HepG2 (cell line): Measurements from ENCODE around the gene TXN. TPM values are rescaled to one million over a fixed set of nuclear protein-coding genes. Genes with fewer than 3 reads are reported as not detected.
"Not testable (repeated sequence)": the region's sequence is repeated elsewhere in the genome, so short reads cannot be mapped to it uniquely, and the experiment has no call there.

Source experiments
- CEBPB ChIP-seq: IDR thresholded peaks from 2 replicates; pipeline ENCODE4 v1.6.1; 2011; ENCODE audit warnings: low read depth, low read length, improper control_type of control experiment, borderline replicate concordance
- FOSL2 ChIP-seq: sonication (generic); formaldehyde crosslinking; IDR thresholded peaks from 2 replicates; pipeline ENCODE4 v1.4.0; 2020; ENCODE audit warnings: missing genetic modification reagents
- FOXA1 ChIP-seq, 2 experiments: fragments of 450-650 bp in 1 of 2; sonication (generic) in 1 of 2; formaldehyde crosslinking in 1 of 2; IDR thresholded peaks; 2 replicates each; pipeline versions ENCODE4 v1.4.0 to v1.6.1; 2016 to 2020; ENCODE audit warnings: missing genetic modification reagents in 1 of 2
- FOXO1 ChIP-seq: sonication (generic); formaldehyde crosslinking; IDR thresholded peaks from 2 replicates; pipeline ENCODE4 v1.4.0; 2020; ENCODE audit warnings: missing genetic modification reagents
- FOXP1 ChIP-seq, 2 experiments: fragments of 450-650 bp in 1 of 2; IDR thresholded peaks; 2 replicates each; pipeline ENCODE4 v1.6.1; 2017 to 2018; ENCODE audit warnings: antibody characterized with exemption in 1 of 2
- KDM2A ChIP-seq: sonication (generic); formaldehyde crosslinking; IDR thresholded peaks from 2 replicates; pipeline ENCODE4 v1.4.0; 2020; ENCODE audit warnings: low read depth, missing genetic modification reagents, borderline replicate concordance
- MEF2D ChIP-seq: sonication (generic); formaldehyde crosslinking; IDR thresholded peaks from 2 replicates; pipeline ENCODE4 v1.5.1; 2020; ENCODE audit warnings: mild to moderate bottlenecking, missing genetic modification reagents
- NCOA2 ChIP-seq: sonication (generic); formaldehyde crosslinking; IDR thresholded peaks from 2 replicates; pipeline ENCODE4 v1.8.0; 2022; ENCODE audit warnings: inconsistent platforms
- NR2F6 ChIP-seq, 2 experiments: IDR thresholded peaks; 2 replicates each; pipeline ENCODE4 v1.6.1; 2016; ENCODE audit warnings: antibody characterized with exemption in 1 of 2, mild to moderate bottlenecking in 1 of 2
- RCOR2 ChIP-seq: IDR thresholded peaks from 2 replicates; pipeline ENCODE4 v1.6.1; 2016; ENCODE audit warnings: missing biosample characterization, missing genetic modification reagents
- SP5 ChIP-seq: IDR thresholded peaks from 2 replicates; pipeline ENCODE4 v1.6.1; 2016; ENCODE audit warnings: low read depth, borderline replicate concordance
- TCF7 ChIP-seq: sonication (generic); IDR thresholded peaks from 2 replicates; pipeline ENCODE4 v1.6.1; 2016; ENCODE audit warnings: antibody characterized with exemption, low read depth
- ZBTB34 ChIP-seq: sonication (generic); formaldehyde crosslinking; IDR thresholded peaks from 2 replicates; pipeline ENCODE4 v1.8.0; 2022; ENCODE audit warnings: mild to moderate bottlenecking, missing genetic modification reagents
- ZNF264 ChIP-seq: sonication (generic); formaldehyde crosslinking; IDR thresholded peaks from 2 replicates; pipeline ENCODE4 v1.4.0; 2020; ENCODE audit warnings: missing genetic modification reagents
- polyA plus RNA-seq, 8 experiments: library from polyadenylated mRNA; depleted of rRNA in 3 of 8; stranded (reverse) in 7 of 8; unstranded in 1 of 8; fragments of >200 nt; fragmentation: Illumina TruSeq in 4 of 8; extraction: Trizol in 4 of 8; gene quantifications; 2 replicates each; pipeline versions ENCODE4 v1.2.1 to v1.2.3, GENCODE V29; 2011 to 2016; ENCODE audit warnings: low read depth in 4 of 8, missing spikeins in 1 of 8, mixed read lengths in 1 of 8; ENCODE audit not compliant: insufficient read depth in 1 of 8
- total RNA-seq, 5 experiments: library from RNA; depleted of rRNA; stranded (reverse); fragments of >200 nt; fragmentation: Illumina TruSeq; extraction: Trizol; gene quantifications; 2 replicates each; pipeline ENCODE4 v1.2.3, GENCODE V29; 2016; ENCODE audit warnings: low read depth in 1 of 5
- TF ChIP-seq, protein P1 (sequence below): sonication (generic); formaldehyde crosslinking; IDR thresholded peaks from 2 replicates; pipeline ENCODE4 v1.8.0; 2022; ENCODE audit warnings: missing genetic modification reagents, mild to moderate bottlenecking, moderate library complexity, borderline replicate concordance
- TF ChIP-seq, protein P2 (sequence below): sonication (generic); formaldehyde crosslinking; IDR thresholded peaks from 2 replicates; pipeline ENCODE4 v1.4.0; 2020; ENCODE audit warnings: mild to moderate bottlenecking, missing genetic modification reagents
- TF ChIP-seq, protein P3 (sequence below): IDR thresholded peaks from 2 replicates; pipeline ENCODE4 v1.6.1; 2016
- TF ChIP-seq, protein P4 (sequence below): IDR thresholded peaks from 2 replicates; pipeline ENCODE4 v1.6.1; 2016; ENCODE audit warnings: low read depth, missing genetic modification reagents, missing compliant biosample characterization

TXN gene
- total and polyA plus RNA-seq, 2 of the 13 experiments (the other 11 are each of a cell fraction or from before 2014, with no cell fraction given), result 364 to 470 TPM

GRCh38 chr9:110196084-110196499 is 60.2 kb downstream of the TXN start (continued):
- TF ChIP-seq RCOR2 (CRISPR knock-in tag) (peak; percentile 80), KDM2A (CRISPR knock-in tag) (peak; percentile 50; the same call in 1 of the 2 replicates), FOSL2 (CRISPR knock-in tag) (peak; percentile 86), NR2F6 (IDR thresholded peaks at IDR 0.05) (peak; percentile 67), NR2F6 (CRISPR knock-in tag; IDR thresholded peaks at IDR 0.05) (peak; percentile 62), MEF2D (CRISPR knock-in tag) (0 out of 2 replicates have a peak, but pooled peaks have one; percentile 25), NCOA2 (CRISPR knock-in tag) (peak; percentile 46; the same call in 1 of the 2 replicates), FOXP1 (IDR thresholded peaks at IDR 0.05) (peak; percentile 60; the same call in 1 of the 2 replicates), FOXP1 (CRISPR knock-in tag; IDR thresholded peaks at IDR 0.05) (peak; percentile 67; the same call in 1 of the 2 replicates), ZNF264 (CRISPR knock-in tag) (0 out of 2 replicates have a peak, but pooled peaks have one; percentile 26), ZBTB34 (CRISPR knock-in tag) (peak; percentile 83; the same call in 1 of the 2 replicates), SP5 (CRISPR knock-in tag) (peak; percentile 56), CEBPB (peak; percentile 70; the same call in 1 of the 2 replicates), TCF7 (peak; percentile 60), FOXA1 (CRISPR knock-in tag; IDR thresholded peaks at IDR 0.05) (peak; percentile 60), FOXO1 (peak; percentile 13; the same call in 1 of the 2 replicates)
- TF ChIP-seq, protein P1, sequence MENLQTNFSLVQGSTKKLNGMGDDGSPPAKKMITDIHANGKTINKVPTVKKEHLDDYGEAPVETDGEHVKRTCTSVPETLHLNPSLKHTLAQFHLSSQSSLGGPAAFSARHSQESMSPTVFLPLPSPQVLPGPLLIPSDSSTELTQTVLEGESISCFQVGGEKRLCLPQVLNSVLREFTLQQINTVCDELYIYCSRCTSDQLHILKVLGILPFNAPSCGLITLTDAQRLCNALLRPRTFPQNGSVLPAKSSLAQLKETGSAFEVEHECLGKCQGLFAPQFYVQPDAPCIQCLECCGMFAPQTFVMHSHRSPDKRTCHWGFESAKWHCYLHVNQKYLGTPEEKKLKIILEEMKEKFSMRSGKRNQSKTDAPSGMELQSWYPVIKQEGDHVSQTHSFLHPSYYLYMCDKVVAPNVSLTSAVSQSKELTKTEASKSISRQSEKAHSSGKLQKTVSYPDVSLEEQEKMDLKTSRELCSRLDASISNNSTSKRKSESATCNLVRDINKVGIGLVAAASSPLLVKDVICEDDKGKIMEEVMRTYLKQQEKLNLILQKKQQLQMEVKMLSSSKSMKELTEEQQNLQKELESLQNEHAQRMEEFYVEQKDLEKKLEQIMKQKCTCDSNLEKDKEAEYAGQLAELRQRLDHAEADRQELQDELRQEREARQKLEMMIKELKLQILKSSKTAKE (CRISPR knock-in tag), result peak; percentile 69
- TF ChIP-seq, protein P2, sequence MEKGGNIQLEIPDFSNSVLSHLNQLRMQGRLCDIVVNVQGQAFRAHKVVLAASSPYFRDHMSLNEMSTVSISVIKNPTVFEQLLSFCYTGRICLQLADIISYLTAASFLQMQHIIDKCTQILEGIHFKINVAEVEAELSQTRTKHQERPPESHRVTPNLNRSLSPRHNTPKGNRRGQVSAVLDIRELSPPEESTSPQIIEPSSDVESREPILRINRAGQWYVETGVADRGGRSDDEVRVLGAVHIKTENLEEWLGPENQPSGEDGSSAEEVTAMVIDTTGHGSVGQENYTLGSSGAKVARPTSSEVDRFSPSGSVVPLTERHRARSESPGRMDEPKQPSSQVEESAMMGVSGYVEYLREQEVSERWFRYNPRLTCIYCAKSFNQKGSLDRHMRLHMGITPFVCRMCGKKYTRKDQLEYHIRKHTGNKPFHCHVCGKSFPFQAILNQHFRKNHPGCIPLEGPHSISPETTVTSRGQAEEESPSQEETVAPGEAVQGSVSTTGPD (CRISPR knock-in tag), result peak; percentile 88
- TF ChIP-seq, protein P3, sequence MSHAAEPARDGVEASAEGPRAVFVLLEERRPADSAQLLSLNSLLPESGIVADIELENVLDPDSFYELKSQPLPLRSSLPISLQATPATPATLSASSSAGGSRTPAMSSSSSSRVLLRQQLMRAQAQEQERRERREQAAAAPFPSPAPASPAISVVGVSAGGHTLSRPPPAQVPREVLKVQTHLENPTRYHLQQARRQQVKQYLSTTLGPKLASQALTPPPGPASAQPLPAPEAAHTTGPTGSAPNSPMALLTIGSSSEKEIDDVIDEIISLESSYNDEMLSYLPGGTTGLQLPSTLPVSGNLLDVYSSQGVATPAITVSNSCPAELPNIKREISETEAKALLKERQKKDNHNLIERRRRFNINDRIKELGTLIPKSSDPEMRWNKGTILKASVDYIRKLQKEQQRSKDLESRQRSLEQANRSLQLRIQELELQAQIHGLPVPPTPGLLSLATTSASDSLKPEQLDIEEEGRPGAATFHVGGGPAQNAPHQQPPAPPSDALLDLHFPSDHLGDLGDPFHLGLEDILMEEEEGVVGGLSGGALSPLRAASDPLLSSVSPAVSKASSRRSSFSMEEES (CRISPR knock-in tag), result peak; percentile 85
- TF ChIP-seq, protein P4, sequence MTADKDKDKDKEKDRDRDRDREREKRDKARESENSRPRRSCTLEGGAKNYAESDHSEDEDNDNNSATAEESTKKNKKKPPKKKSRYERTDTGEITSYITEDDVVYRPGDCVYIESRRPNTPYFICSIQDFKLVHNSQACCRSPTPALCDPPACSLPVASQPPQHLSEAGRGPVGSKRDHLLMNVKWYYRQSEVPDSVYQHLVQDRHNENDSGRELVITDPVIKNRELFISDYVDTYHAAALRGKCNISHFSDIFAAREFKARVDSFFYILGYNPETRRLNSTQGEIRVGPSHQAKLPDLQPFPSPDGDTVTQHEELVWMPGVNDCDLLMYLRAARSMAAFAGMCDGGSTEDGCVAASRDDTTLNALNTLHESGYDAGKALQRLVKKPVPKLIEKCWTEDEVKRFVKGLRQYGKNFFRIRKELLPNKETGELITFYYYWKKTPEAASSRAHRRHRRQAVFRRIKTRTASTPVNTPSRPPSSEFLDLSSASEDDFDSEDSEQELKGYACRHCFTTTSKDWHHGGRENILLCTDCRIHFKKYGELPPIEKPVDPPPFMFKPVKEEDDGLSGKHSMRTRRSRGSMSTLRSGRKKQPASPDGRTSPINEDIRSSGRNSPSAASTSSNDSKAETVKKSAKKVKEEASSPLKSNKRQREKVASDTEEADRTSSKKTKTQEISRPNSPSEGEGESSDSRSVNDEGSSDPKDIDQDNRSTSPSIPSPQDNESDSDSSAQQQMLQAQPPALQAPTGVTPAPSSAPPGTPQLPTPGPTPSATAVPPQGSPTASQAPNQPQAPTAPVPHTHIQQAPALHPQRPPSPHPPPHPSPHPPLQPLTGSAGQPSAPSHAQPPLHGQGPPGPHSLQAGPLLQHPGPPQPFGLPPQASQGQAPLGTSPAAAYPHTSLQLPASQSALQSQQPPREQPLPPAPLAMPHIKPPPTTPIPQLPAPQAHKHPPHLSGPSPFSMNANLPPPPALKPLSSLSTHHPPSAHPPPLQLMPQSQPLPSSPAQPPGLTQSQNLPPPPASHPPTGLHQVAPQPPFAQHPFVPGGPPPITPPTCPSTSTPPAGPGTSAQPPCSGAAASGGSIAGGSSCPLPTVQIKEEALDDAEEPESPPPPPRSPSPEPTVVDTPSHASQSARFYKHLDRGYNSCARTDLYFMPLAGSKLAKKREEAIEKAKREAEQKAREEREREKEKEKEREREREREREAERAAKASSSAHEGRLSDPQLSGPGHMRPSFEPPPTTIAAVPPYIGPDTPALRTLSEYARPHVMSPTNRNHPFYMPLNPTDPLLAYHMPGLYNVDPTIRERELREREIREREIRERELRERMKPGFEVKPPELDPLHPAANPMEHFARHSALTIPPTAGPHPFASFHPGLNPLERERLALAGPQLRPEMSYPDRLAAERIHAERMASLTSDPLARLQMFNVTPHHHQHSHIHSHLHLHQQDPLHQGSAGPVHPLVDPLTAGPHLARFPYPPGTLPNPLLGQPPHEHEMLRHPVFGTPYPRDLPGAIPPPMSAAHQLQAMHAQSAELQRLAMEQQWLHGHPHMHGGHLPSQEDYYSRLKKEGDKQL (CRISPR knock-in tag), result peak; percentile 41; the same call in 1 of the 2 replicates
- not testable (repeated sequence) for TF ChIP-seq FOXA1 (IDR thresholded peaks at IDR 0.05)
